DND-41 (cell line): ENCODE results near the gene FSIP1.

Experiments used
- ATAC-seq: fragments of 200-7000 bp; cut with Tn5 transposase; 3 replicates; pipeline ENCODE4 v1.9.1; 2021; ENCODE audit warnings: low read depth; ENCODE audit not compliant: insufficient read depth
- DNase-seq: peaks from one replicate; pipeline ENCODE4 v3.0.0-alpha.2; 2020
- H2AFZ ChIP-seq: 2 replicates; pipeline ENCODE4 v1.6.0; 2012; ENCODE audit warnings: low read depth, low read length
- H3K27ac ChIP-seq: 2 replicates; pipeline ENCODE4 v1.5.1; 2012; ENCODE audit warnings: low read length, inconsistent platforms
- H3K27me3 ChIP-seq: fragments of 200-600 bp; sonication (generic); 2 replicates; pipeline ENCODE4 v1.6.0; 2012; ENCODE audit warnings: low read length, mild to moderate bottlenecking, inconsistent platforms; ENCODE audit not compliant: insufficient read depth, poor library complexity
- H3K36me3 ChIP-seq: 2 replicates; pipeline ENCODE4 v1.5.1; 2012; ENCODE audit warnings: low read length, inconsistent platforms; ENCODE audit not compliant: insufficient read depth
- H3K4me1 ChIP-seq: 2 replicates; pipeline ENCODE4 v1.5.1; 2012; ENCODE audit warnings: mild to moderate bottlenecking, low read length; ENCODE audit not compliant: insufficient read depth
- H3K4me2 ChIP-seq: 2 replicates; pipeline ENCODE4 v1.6.0; 2012; ENCODE audit warnings: mild to moderate bottlenecking, moderate library complexity, low read length, inconsistent platforms; ENCODE audit not compliant: insufficient read depth
- H3K4me3 ChIP-seq, 2 experiments: fragments of 200-600 bp in 1 of 2; shearing (Covaris generic) in 1 of 2; 2 replicates each; pipeline ENCODE4 v1.5.1; 2012 to 2016; ENCODE audit warnings: inconsistent platforms in 2 of 2, low read length in 2 of 2, mild to moderate bottlenecking in 2 of 2, low read depth in 1 of 2, moderate library complexity in 1 of 2
- H3K79me2 ChIP-seq: 2 replicates; pipeline ENCODE4 v1.6.0; 2012; ENCODE audit warnings: low read length, inconsistent platforms; ENCODE audit not compliant: insufficient read depth
- H3K9ac ChIP-seq: 2 replicates; pipeline ENCODE4 v1.6.0; 2012; ENCODE audit warnings: low read depth, mild to moderate bottlenecking, inconsistent platforms, low read length, moderate library complexity
- H3K9me3 ChIP-seq: 2 replicates; pipeline ENCODE4 v1.5.1; 2012; ENCODE audit warnings: low read length, moderate library complexity, mild to moderate bottlenecking, inconsistent platforms; ENCODE audit not compliant: insufficient read depth, severe bottlenecking
- H4K20me1 ChIP-seq: 2 replicates; pipeline ENCODE4 v1.6.0; 2012; ENCODE audit warnings: low read length; ENCODE audit not compliant: insufficient read depth
- CTCF ChIP-seq: IDR thresholded peaks from 2 replicates; pipeline ENCODE4 v1.5.1; 2012; ENCODE audit warnings: borderline replicate concordance, low read length, moderate library complexity, mild to moderate bottlenecking; ENCODE audit not compliant: poor library complexity, severe bottlenecking; ENCODE audit errors: extremely low read depth
- EZH2 ChIP-seq: IDR thresholded peaks from 3 replicates; pipeline ENCODE4 v1.6.1; 2012; ENCODE audit warnings: borderline replicate concordance, low read depth, mild to moderate bottlenecking, moderate library complexity, low read length, inconsistent platforms; ENCODE audit not compliant: severe bottlenecking

Gene FSIP1

GRCh38 chr15:39663704-39664250 is 118.9 kb downstream of the FSIP1 start:
- ATAC-seq, result no peak

GRCh38 chr15:39661776-39662175 is 120.9 kb downstream of the FSIP1 start:
- Histone ChIP-seq H3K9me3 (no peaks in the 10 kb centered on the region), H3K27me3 (peaks cover 6% of the 10 kb centered on the region), H3K4me2 (no peak overlapping the region), H3K9ac (no peak overlapping the region), H4K20me1 (no peaks in the 10 kb centered on the region), H3K4me1 (no peaks in the 10 kb centered on the region), H3K36me3 (no peaks in the 10 kb centered on the region), H3K79me2 (no peaks in the 10 kb centered on the region), H3K4me3 (no peak overlapping the region), H2AFZ (no peak overlapping the region), H3K27ac (no peak overlapping the region)
- ATAC-seq (no peak), DNase-seq (no peak)
- no peak for TF ChIP-seq CTCF
- TF ChIP-seq EZH2, result no peak

More at GRCh38 chr15:39663704-39664250, 118.9 kb downstream of the FSIP1 start:
- H2AFZ ChIP-seq, result no peak overlapping the region
- no peaks in the 10 kb centered on the region for H3K4me1 ChIP-seq
- H3K9me3 ChIP-seq, result no peaks in the 10 kb centered on the region
- H3K79me2 ChIP-seq, result no peaks in the 10 kb centered on the region
- no peak for DNase-seq
- H3K27ac ChIP-seq, result no peak overlapping the region
- no peak overlapping the region for H3K4me2 ChIP-seq
- peaks cover 8% of the 10 kb centered on the region for H3K27me3 ChIP-seq
- H3K4me3 ChIP-seq, result no peak overlapping the region
- H4K20me1 ChIP-seq, result no peaks in the 10 kb centered on the region
- H3K36me3 ChIP-seq, result no peaks in the 10 kb centered on the region
- no peak overlapping the region for H3K9ac ChIP-seq
- TF ChIP-seq EZH2 (no peak), CTCF (no peak)

DNA sequence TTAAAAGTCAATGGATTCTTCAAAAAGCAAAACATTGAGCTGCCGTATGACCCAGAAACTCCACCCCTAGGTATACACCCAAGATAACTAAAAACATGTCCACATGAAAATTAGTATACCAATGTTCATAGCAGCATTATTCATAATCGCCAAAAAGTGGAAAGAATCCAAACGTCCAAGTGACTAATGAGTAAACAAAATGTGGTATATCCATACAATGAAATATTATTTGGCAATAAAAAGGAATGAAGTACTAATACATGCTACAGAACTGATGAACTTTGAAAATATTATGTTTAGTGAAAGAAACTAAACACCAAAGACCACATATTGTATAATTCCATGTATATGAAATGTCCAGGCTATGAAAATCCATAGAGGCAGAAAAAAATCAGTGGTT is 123.9 kb downstream of the FSIP1 start:
- no peaks in the 10 kb centered on the region for H3K36me3 ChIP-seq
- H3K27me3 ChIP-seq, result no peaks in the 10 kb centered on the region
- DNase-seq (no peak), ATAC-seq (no peak)
- TF ChIP-seq EZH2 (no peak), CTCF (no peak)
- H4K20me1 ChIP-seq, result no peaks in the 10 kb centered on the region
- no peak overlapping the region for H3K9ac ChIP-seq
- H3K4me1 ChIP-seq, result no peaks in the 10 kb centered on the region
- H3K27ac ChIP-seq, result no peak overlapping the region
- no peaks in the 10 kb centered on the region for H3K9me3 ChIP-seq
- H3K4me2 ChIP-seq, result no peak overlapping the region
- no peak overlapping the region for H3K4me3 ChIP-seq
- no peak overlapping the region for H2AFZ ChIP-seq
- H3K79me2 ChIP-seq, result no peaks in the 10 kb centered on the region

DNA sequence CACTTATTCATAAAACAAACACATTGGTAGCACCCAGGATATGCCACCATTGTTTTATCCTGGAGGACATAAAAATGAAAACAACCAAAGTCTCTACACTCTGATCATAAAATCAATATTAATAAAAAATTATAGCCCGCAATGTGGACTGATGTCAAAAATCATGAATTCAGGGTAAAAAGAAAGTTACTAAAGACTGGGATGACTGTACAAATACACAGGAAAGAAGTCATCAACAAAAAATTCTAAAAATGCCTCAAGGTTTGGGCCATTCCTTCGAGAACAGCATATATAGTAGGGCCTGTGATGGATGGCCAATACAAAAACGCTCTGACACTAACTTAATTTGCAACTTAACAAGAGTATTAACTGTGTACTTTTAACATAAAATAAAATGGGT is 125.0 kb downstream of the FSIP1 start:
- Histone ChIP-seq H3K27ac (no peak overlapping the region), H3K27me3 (no peaks in the 10 kb centered on the region), H3K9ac (no peak overlapping the region), H4K20me1 (no peaks in the 10 kb centered on the region), H3K9me3 (no peaks in the 10 kb centered on the region), H2AFZ (no peak overlapping the region), H3K36me3 (no peaks in the 10 kb centered on the region), H3K4me1 (no peaks in the 10 kb centered on the region), H3K4me2 (no peak overlapping the region), H3K4me3 (no peak overlapping the region), H3K79me2 (no peaks in the 10 kb centered on the region)
- no peak for ATAC-seq
- TF ChIP-seq CTCF, result no peak
- no peak for DNase-seq
